Suppressor macrophage treated with lipopolysaccharide for 1 hour (primary cell): ENCODE data around the gene PGGHG.
"Not testable (repeated sequence)": the region's sequence is repeated elsewhere in the genome, so short reads cannot be mapped to it uniquely, and the experiment has no call there.

Experiments
- DNase-seq, 3 donors: peaks; one replicate each; pipeline ENCODE4 v3.0.0-alpha.2; 2020 to 2022

The PGGHG gene

GRCh38 chr11:298406-299065 is 9.6 kb downstream of the PGGHG start:
- no peak for DNase-seq

DNA sequence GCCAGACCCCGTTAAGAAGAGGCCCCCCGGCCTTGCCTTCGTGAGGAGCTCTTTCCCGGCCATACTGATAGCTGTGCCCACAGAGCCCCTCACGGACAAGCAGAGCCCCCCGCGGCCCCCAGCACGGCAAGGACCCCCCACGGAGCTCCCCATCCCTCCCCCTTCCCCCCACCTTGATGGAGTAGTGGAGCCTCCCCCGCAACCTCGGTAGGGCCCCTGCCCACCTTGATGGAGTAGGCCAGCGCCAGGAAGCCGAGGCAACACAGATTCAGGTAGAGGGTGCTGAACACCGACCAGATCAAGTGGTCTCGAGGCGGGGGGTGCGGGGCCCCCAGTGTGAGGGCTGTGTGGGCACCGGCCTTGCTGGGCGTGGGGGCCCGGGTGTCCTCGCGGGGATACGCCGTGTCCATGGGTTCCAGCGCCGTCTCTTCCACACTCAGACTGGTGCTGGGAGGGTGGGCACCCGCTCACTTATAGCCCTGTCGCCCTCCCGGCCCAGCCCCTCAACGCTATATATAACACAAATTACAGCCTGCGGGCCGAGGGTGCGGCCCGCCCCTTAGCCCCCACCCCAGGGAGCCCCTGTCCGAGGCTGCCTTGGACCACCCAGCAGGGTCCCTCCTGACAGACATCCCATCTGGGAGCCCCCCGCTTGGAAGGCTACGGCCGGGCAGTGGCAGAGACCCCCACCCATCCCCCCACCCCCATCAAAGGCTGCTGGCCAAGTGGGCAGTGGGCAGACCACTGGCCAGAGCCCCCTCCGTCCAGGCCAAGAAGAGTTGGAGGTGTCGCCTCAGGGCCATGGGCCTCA is 10.4 kb downstream of the PGGHG start, which contains the start of gene IFITM5:
Gene IFITM5, minus strand, starts transcription at position 446 of the 811 bp plus-strand sequence. Its CDS starts 36 bp downstream, at position 410.
- no peak for DNase-seq

DNA sequence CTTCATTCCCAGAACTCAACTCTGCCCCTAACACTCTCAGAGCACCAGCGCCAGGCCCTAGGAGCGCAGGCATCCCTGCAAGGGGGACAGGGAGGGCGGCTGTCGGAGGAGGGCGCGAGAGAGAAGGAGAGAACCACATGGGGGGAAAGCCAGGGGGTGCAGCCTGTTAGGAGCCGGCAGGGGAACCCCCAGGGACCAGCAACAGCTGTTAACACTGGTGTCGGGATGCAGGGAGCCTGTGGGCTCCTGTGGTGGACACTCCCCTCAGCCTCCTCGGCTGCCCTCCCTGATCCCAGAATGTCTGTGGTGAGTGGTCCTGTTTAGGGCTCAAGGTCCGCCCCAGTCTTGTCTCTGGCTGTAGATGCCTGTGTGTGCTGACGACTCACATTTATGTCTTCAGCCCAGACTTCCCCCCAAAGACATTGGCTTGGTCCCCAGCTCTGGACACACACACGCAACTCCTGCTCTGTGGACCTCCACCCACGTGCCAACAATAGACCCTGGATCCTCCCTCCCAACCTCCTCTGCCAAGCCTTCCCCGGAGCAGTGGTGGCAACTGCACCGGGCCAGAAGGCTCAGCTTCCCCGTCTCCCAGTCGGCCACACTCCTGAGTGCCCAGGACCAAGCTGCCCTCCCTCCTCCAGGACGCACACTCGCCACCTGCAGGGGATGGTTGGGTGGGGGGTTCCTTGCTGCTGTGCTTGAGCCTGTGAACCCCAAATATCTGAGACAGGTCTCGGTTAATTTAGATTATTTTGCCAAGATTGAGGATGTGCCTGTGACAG is 11.2 kb downstream of the PGGHG start:
- peak in 1 of 3 donors; percentile 29 for DNase-seq

GRCh38 chr11:303363-303762 is 14.4 kb downstream of the PGGHG start:
- peak; percentile 36 to 40 (median 38) for DNase-seq

DNA sequence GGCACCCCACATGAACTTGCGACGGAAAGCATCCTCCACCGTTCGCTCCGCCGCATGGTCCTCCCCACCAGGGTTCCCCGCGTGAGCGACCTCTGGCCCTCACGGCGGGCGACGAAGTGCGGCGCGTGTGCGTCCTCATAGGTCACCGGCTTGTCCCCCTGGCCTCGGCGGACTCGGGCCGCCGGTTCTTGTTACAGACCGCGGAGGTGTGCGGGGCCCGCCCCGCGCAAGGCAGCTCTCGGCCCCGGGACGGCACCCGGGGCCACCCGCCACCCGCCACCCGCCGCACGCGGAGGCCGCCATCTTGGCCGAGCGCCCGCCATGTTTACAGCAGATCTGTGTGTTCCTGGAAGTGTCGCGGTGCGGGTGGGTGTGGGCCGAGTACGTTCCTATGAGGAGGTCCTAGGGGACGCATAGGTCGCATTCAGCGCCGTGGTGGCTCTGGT is 15.2 kb downstream of the PGGHG start:
- no peak for DNase-seq

GRCh38 chr11:304915-305843 is 16.3 kb downstream of the PGGHG start:
- DNase-seq, result peak; percentile 63 to 73 (median 67)

GRCh38 chr11:305844-306211 is 16.9 kb downstream of the PGGHG start:
- no peak for DNase-seq

DNA sequence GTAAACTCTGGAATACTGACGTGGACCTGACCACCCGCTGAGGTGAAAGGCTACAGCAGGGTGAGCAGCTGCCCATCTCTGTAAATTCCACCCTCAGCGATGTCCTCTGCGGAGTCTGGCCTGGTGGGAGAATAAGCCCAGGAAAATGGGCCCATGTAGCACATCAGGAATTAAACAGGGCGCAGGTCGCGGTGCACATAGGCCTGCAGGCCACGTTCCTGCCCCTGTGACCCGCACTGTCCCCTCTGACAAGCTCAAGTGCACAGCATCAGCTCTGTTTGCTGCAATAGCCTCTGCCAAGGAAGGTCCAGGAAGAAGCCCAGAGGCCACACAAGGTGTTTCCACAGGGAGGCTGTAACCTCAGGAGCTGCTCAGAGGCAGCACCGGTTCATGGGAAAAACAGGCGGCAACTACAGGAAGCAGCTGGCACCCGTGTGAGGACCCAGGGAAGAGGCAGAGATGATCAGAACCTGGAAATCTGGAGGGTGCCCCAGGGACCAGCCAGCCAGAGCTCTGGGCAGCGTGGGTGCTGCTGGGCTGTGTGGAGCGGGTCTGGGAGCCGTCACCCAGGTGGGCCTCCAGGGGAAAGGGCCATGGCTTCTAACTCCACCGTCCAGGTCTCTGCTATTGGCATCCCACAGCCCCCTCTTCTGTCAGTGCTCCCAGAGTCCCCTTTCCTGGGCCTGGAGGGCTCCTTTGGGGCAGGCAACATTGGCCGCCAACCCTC is 17.9 kb downstream of the PGGHG start:
- no peak for DNase-seq

DNA sequence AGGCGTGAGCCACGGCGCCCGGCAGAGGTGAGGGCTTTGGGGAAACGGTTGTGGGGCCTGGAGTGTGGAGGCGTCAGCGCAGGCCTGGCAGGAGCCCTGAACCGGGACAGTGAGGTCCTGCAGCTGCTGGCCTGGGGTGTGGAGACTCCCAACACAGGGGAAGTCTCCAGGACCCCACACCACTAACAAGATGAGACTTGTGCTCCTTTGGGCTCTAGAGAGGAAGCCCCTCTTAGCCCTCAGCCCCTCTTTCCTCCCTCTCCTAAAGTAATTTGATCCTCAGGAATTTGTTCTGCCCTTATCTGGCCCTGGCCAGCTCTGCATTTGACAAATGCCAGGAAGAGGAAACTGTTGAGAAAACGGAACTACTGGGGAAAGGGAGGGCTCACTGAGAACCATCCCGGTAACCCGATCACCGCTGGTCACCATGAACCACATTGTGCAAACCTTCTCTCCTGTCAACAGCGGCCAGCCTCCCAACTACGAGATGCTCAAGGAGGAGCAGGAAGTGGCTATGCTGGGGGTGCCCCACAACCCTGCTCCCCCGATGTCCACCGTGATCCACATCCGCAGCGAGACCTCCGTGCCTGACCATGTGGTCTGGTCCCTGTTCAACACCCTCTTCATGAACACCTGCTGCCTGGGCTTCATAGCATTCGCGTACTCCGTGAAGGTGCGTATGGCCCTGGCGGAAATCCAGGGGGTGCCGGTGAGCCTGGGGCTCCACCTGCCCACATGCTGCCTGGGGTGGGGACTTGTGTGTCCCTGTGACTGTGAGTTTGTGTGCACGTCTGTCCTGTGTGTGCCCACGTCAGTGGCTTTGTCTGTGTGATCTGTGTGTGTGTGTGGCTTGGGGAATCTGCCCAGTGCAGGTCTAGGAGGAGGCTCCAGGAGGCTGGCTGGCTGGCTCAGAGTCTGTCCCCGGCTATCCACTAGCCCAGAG is 19.1 kb downstream of the PGGHG start, which contains the start of gene IFITM2:
Gene IFITM2, plus strand, starts transcription at position 51 of the 943 bp plus-strand sequence. Its CDS starts 377 bp downstream, at position 428.
- peak; percentile 75 to 84 (median 76) for DNase-seq

DNA sequence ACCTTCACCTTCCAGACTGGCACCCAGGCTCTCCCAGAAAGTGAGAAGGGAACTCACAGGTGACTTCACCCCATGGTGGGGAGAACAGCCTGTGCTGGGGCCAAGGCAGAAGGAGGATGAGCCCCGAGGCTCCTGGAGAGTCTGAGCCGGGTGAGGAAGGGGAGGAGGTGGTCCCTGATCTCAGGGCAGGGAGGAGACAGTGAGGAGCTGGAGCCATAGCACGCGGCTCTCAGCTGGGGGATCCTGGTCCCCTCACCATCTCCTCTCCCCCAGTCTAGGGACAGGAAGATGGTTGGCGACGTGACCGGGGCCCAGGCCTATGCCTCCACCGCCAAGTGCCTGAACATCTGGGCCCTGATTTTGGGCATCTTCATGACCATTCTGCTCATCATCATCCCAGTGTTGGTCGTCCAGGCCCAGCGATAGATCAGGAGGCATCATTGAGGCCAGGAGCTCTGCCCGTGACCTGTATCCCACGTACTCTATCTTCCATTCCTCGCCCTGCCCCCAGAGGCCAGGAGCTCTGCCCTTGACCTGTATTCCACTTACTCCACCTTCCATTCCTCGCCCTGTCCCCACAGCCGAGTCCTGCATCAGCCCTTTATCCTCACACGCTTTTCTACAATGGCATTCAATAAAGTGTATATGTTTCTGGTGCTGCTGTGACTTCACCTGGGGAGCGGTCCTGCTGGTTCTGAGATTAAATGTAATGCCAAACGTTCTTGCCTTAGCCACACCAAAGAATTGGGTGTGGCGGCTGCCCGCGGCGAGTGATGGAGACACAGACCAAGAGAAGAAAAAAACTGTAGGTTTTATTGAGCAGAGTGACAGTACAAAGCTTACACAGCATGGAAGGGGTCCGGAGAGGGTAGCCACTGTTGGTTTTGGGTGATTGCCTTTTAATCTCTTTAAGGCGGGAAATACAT is 20.1 kb downstream of the PGGHG start:
- not testable (repeated sequence) for DNase-seq

DNA sequence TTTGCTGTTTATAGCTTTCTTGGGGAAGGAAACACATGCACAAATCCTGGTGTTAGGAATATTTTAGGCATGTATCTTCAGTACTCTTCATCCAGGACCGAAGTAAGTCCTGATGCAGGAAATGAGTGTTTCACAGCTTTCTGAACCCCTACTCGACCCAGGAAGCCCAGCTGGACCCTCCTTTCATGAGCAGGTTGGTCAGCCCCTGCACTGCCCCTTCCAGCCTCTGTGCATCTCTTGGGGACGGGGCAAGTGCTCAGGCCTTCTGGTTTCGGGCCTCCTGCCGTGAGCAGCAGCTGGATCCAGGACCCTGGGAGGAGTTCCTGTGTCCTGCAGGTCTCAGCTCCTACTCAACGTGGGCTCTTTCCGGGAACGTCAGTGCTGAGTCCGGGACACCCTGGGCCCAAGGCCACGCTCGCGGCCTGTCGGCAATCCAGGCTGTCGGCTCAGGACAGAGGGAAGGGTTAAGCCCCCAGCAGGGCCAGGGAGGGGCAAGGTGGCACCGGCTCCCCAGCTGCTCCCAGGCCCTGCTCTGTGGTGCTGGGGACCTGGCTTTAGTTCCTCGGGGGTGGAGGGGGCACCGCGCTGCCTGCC is 21.1 kb downstream of the PGGHG start:
- not testable (repeated sequence) for DNase-seq

DNA sequence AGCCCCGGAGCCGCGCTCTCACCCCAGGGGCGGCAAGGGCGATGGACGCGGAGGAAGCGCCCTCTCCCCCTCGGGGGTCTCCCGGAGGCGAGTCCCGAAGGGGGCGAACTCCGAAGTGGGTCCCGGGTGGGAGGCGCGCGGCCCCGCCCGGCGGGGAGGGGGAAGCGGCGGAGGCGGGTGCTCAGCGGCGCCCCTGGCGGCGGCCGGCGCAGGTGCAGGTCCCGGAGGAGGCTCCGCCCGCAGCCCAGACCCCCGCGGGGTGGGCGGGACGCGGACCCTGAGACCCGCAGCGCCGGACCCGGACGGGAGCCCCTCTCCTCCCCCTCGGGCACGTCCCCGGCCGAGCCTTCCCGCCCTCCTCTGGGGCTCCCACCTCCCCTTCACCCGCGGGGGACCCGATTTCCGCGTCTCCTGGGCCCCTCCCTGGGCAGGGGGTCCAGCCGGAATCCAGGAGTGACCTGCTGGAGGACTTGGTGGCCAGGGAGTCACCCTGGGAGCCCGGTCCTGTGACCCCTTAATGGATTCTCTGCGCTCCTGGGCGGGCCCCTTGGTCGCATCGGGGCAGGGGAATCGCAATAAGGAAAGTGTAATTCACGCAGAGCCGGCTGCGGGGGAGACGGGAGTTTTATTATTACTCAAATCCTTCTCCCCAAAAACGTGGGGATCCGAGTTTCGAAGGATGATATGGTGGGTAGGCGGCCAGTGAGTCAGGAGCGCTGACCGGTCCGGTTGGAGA is 22.3 kb downstream of the PGGHG start:
- not testable (repeated sequence) for DNase-seq

DNA sequence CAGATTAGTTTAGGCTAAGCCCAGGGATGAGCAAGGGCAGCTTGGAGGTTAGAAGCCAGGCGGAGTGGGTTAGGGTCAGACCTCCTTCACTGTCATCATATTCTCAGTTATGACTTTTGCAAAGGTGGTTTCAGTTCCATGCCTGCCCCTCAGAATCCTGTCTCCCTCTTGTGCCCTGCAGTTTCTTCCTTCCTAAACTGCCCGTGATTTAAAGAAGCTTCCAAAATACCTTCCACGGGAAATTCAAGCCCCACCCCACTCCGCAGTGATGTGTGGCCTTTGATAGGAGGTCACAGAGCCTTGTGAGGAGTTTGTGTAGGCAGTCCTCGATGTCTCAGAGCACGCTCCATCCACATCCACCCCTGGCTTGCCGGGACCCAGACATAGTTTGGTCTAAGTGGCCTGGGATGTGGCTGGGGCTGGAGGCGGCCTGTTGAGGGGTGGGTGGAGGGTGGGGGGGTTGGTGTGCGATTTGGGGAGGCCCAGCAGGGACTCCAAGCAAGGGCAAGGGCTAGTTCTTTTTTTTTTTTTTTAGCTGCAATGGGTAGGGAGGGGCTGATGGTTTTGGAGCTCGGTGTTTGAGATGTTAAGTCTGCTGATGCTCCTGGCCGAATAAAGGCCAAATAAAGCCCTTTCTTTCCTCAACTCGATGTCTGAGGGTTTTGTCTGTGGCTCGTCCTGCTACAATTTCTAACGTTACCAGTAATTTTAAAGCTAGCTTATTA is 23.3 kb downstream of the PGGHG start:
- DNase-seq, result no peak

DNA sequence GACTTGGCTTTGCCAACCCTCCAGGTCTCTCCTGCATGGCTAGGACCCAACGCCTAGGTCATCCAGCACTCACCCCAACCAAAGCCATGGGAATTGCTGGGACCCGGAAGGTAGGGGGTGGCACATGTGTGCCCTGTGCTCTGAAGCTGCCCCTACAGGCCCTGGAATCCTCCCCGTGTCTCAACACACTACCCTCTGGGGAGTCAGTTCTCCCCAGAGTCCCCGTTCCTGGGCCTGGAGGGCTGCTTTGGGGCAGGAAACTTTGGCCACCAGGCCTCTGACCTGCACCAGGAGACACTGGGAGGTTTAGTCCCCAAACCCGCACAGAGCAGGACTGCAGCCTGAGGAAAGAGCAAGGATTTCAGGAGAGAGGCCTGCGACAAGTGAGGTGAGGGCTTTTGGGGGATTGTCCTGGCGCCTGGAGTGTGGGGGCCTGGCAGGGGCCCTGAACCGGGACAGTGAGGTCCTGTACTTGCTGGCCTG is 24.4 kb downstream of the PGGHG start:
- DNase-seq, result no peak

DNA sequence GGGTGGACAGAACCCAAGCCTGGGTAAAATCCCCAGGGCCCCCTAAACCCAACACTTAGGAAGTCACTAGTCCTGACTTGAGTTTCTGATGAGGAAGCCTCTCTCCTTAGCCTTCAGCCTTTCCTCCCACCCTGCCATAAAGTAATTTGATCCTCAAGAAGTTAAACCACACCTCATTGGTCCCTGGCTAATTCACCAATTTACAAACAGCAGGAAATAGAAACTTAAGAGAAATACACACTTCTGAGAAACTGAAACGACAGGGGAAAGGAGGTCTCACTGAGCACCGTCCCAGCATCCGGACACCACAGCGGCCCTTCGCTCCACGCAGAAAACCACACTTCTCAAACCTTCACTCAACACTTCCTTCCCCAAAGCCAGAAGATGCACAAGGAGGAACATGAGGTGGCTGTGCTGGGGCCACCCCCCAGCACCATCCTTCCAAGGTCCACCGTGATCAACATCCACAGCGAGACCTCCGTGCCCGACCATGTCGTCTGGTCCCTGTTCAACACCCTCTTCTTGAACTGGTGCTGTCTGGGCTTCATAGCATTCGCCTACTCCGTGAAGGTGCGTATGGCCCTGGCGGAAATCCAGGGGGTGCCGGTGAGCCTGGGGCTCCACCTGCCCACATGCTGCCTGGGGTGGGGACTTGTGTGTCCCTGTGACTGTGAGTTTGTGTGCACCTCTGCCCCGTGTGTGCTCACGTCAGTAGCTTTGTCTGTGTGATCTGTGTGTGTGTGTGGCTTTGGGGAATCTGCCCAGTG is 25.0 kb downstream of the PGGHG start, which contains the start of gene IFITM1:
Gene IFITM1, plus strand, starts transcription at position 254 of the 767 bp plus-strand sequence. Its CDS starts 131 bp downstream, at position 385.
- DNase-seq, result peak; percentile 34 to 68 (median 42)

GRCh38 chr11:314554-314875 is 25.6 kb downstream of the PGGHG start:
- not testable (repeated sequence) for DNase-seq
